Astrocyte (in vitro differentiated cells and primary cell): ENCODE results near the gene EYA2.

Experiments
- CTCF ChIP-seq: IDR thresholded peaks from 2 replicates; pipeline ENCODE4 v1.5.1; 2011; ENCODE audit warnings: low read depth, mild to moderate bottlenecking, inconsistent platforms, low read length, moderate library complexity; ENCODE audit not compliant: insufficient read depth
- EZH2 ChIP-seq: IDR thresholded peaks from 2 replicates; pipeline ENCODE4 v1.6.1; 2012; ENCODE audit warnings: mild to moderate bottlenecking, low read length, inconsistent platforms; ENCODE audit not compliant: insufficient read depth

GRCh38 chr20:47070176-47070575 is 175.5 kb downstream of the EYA2 start:
- TF ChIP-seq CTCF (no peak), EZH2 (no peak)
